Smooth muscle cell (in vitro differentiated cells): ENCODE results near the gene CAMTA1. TPM values are rescaled to one million over a fixed set of nuclear protein-coding genes. Genes with fewer than 3 reads are reported as not detected.

Source experiments
- DNase-seq: peaks from one replicate; lab custom pipeline; 2025; ENCODE audit not compliant: unreplicated experiment; lab: John Stamatoyannopoulos, UW
- H2AFZ ChIP-seq: fragments of 200-600 bp; sonication (generic); 2 replicates; pipeline ENCODE4 v1.6.0; 2016; ENCODE audit warnings: antibody characterized with exemption, low read depth, mild to moderate bottlenecking
- H3F3A ChIP-seq: fragments of 200-600 bp; sonication (generic); 2 replicates; pipeline ENCODE4 v1.6.0; 2017; ENCODE audit warnings: antibody characterized with exemption, low read depth
- H3K27ac ChIP-seq: fragments of 200-600 bp; sonication (generic); 2 replicates; pipeline ENCODE4 v1.5.1; 2016; ENCODE audit warnings: low read depth, mild to moderate bottlenecking
- H3K27me3 ChIP-seq: fragments of 200-600 bp; sonication (generic); 2 replicates; pipeline ENCODE4 v1.6.1; 2016; ENCODE audit warnings: low read depth, mild to moderate bottlenecking
- H3K36me3 ChIP-seq: fragments of 200-600 bp; sonication (generic); 2 replicates; pipeline ENCODE4 v1.5.1; 2016; ENCODE audit warnings: low read depth
- H3K4me1 ChIP-seq: fragments of 200-600 bp; sonication (generic); 2 replicates; pipeline ENCODE4 v1.5.1; 2016; ENCODE audit warnings: low read depth
- H3K4me2 ChIP-seq: fragments of 200-600 bp; sonication (generic); 2 replicates; pipeline ENCODE4 v1.6.0; 2016; ENCODE audit warnings: mild to moderate bottlenecking
- H3K4me3 ChIP-seq: fragments of 200-600 bp; sonication (generic); 2 replicates; pipeline ENCODE4 v1.5.1; 2016; ENCODE audit warnings: mild to moderate bottlenecking
- H3K79me2 ChIP-seq: fragments of 200-600 bp; sonication (generic); 2 replicates; pipeline ENCODE4 v1.6.0; 2016; ENCODE audit warnings: low read depth, mild to moderate bottlenecking
- H3K9ac ChIP-seq: fragments of 200-600 bp; sonication (generic); 2 replicates; pipeline ENCODE4 v1.6.0; 2016; ENCODE audit warnings: low read depth
- H3K9me3 ChIP-seq: fragments of 200-600 bp; sonication (generic); replicated peaks from 2 replicates; pipeline ENCODE4 v1.5.1; 2016; ENCODE audit warnings: low read depth
- H4K20me1 ChIP-seq: fragments of 200-600 bp; sonication (generic); 2 replicates; pipeline ENCODE4 v1.6.0; 2016; ENCODE audit warnings: low read depth
- CTCF ChIP-seq: fragments of 200-600 bp; sonication (generic); IDR thresholded peaks from 2 replicates; pipeline ENCODE4 v1.5.1; 2017; ENCODE audit warnings: borderline replicate concordance, mild to moderate bottlenecking, antibody characterized with exemption; ENCODE audit not compliant: insufficient read depth, poor library complexity, severe bottlenecking
- WGBS: methylation state at CpG from one replicate; pipeline ENCODE4 v1.1.7; 2016; ENCODE audit warnings: low lambda C conversion rate; 5-methylcytosine and 5-hydroxymethylcytosine counted together
- polyA plus RNA-seq: library from polyadenylated mRNA; unstranded; fragments of >200 nt; fragmentation: Nextera tagmentation; extraction: Ambion mirVana; gene quantifications from 2 replicates; pipeline ENCODE4 v1.2.1, GENCODE V29; 2016
- total RNA-seq: library from RNA; depleted of rRNA; stranded (reverse); fragments of >200 nt; gene quantifications from 2 replicates; pipeline ENCODE4 v1.2.3, GENCODE V29; 2014

Gene CAMTA1
- total and polyA plus RNA-seq, 2 experiments from 2014 or later = 139 to 145 TPM

GRCh38 chr1:7355646-7356045 lies 570.4 kb downstream of the CAMTA1 start:
- no peak overlapping the region for H3K4me2 ChIP-seq
- WGBS = 97% methylated on average over 2 of the region's 2 CpGs

DNA sequence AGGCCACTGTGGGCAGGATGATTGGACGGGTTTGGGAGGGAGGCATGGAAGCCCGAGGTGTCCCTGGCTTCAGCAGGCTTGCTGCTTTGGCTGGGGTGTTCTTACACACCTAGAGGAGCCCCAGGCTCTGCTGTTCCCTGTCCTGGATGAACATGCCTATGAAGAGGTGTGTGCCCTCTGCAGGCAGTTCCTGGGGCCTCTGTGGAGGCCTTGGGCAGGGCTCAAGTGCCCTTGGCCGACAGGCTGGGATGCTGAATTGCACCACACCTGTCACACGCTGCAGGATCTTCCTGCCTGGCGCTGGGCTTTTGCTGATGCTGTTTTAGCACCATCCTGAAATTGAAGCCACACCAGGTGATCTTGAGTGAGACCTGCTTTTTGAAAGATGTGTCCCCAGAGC lies 570.8 kb downstream of the CAMTA1 start:
- no peak for TF ChIP-seq CTCF
- WGBS = 93% methylated on average over 5 of the region's 5 CpGs

More at GRCh38 chr1:7355646-7356045, 570.4 kb downstream of the CAMTA1 start:
- Histone ChIP-seq H3K79me2 (no peaks in the 10 kb centered on the region), H3K9me3 (no peaks in the 10 kb centered on the region), H3K9ac (no peak overlapping the region), H3K4me3 (no peak overlapping the region), H3K4me1 (no peaks in the 10 kb centered on the region), H3K36me3 (no peaks in the 10 kb centered on the region), H3K27me3 (no peaks in the 10 kb centered on the region), H4K20me1 (no peaks in the 10 kb centered on the region), H3K27ac (no peak overlapping the region), H2AFZ (no peak overlapping the region), H3F3A (no peaks in the 10 kb centered on the region)
- no peak for TF ChIP-seq CTCF
- DNase-seq = no peak

DNA sequence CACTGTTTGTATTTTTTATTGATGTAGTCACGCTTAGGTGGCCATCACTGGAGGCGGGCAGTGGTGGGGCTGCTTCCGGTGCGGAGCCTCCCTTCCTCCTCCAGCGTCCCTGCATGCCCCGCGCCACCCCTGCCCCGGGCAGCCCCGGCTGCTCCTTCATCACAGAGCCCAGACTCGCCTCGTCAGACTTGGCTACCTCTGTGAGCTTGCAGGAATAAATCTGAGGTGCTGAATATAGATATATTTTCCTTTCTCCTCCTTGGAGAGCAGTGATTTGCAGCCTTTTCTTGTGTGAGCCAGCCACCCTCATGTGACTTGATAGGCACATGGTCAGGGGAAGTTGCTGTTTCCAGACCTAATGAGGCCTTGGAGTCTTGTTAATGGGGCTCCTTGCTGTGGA lies 573.2 kb downstream of the CAMTA1 start:
- Histone ChIP-seq H3F3A (no peaks in the 10 kb centered on the region), H4K20me1 (no peaks in the 10 kb centered on the region), H3K36me3 (no peaks in the 10 kb centered on the region), H3K9me3 (no peaks in the 10 kb centered on the region), H3K27me3 (no peaks in the 10 kb centered on the region), H3K9ac (no peak overlapping the region), H3K4me3 (no peak overlapping the region), H3K79me2 (no peaks in the 10 kb centered on the region), H3K27ac (no peak overlapping the region), H3K4me1 (no peaks in the 10 kb centered on the region), H2AFZ (no peak overlapping the region), H3K4me2 (no peak overlapping the region)
- WGBS = 89% methylated on average over 11 of the region's 11 CpGs
- TF ChIP-seq CTCF = no peak
- no peak for DNase-seq

More for the DNA sequence above, 570.8 kb downstream of the CAMTA1 start:
- Histone ChIP-seq H4K20me1 (no peaks in the 10 kb centered on the region), H3K79me2 (no peaks in the 10 kb centered on the region), H3K36me3 (no peaks in the 10 kb centered on the region), H3K4me2 (no peak overlapping the region), H3K27ac (no peak overlapping the region), H3K9ac (no peak overlapping the region), H3K27me3 (no peaks in the 10 kb centered on the region), H2AFZ (no peak overlapping the region), H3K4me3 (no peak overlapping the region), H3K9me3 (no peaks in the 10 kb centered on the region), H3K4me1 (no peaks in the 10 kb centered on the region), H3F3A (no peaks in the 10 kb centered on the region)
- no peak for DNase-seq

GRCh38 chr1:7360526-7360925 lies 575.3 kb downstream of the CAMTA1 start:
- DNase-seq = no peak
- Histone ChIP-seq H3K27ac (no peak overlapping the region), H4K20me1 (no peaks in the 10 kb centered on the region), H3K4me1 (no peaks in the 10 kb centered on the region), H3K79me2 (no peaks in the 10 kb centered on the region), H3F3A (no peaks in the 10 kb centered on the region), H2AFZ (no peak overlapping the region), H3K36me3 (no peaks in the 10 kb centered on the region), H3K9ac (no peak overlapping the region), H3K4me3 (no peak overlapping the region), H3K27me3 (no peaks in the 10 kb centered on the region), H3K9me3 (no peaks in the 10 kb centered on the region), H3K4me2 (no peak overlapping the region)
- no peak for TF ChIP-seq CTCF
- WGBS = 66% methylated on average over 6 of the region's 6 CpGs
